ENCODE measurements around the gene RNF148.

RNF148 gene

GRCh38 chr7:122702872-122703510 lies at the start of gene RNF148:
RNF148 (minus strand) TSS chr7:122702922; CDS start chr7:122702750, 172 bp downstream.
- no peak within 1 kb of the TSS for H3K4me2 ChIP-seq (ENCODE audit: low read depth, low read length)
- no peaks in the 10 kb centered on the region for H4K20me1 ChIP-seq (ENCODE audit: insufficient read depth, low read length)
- no peak within 1 kb of the TSS for H3K27ac ChIP-seq (ENCODE audit: low read length)
- H3K79me2 ChIP-seq (ENCODE audit: low read length): peaks cover 23% of the 10 kb centered on the region
- H3F3A ChIP-seq (ENCODE audit: insufficient read depth, low read length): no peaks in the 10 kb centered on the region
- H3K9ac ChIP-seq (ENCODE audit: low read length): no peak within 1 kb of the TSS
- H3K9me3 ChIP-seq (replicated peaks; ENCODE audit: insufficient read depth, low read length): no peaks in the 10 kb centered on the region
- TF ChIP-seq EZH2phosphoT487 (IDR thresholded peaks at IDR 0.05; ENCODE audit: low read length): no peak
- TF ChIP-seq EZH2 (optimal IDR thresholded peaks at IDR 0.05; ENCODE audit: low read depth, low read length): no peak
- TF ChIP-seq CTCF (IDR thresholded peaks at IDR 0.05; ENCODE audit: low read length): no peak
- H3K9me2 ChIP-seq (replicated peaks; ENCODE audit: insufficient read depth, low read length): no peaks in the 10 kb centered on the region
- no peaks in the 10 kb centered on the region for H3K36me3 ChIP-seq (replicated peaks; ENCODE audit: insufficient read depth, low read length)
- no peak within 1 kb of the TSS for H3K4me3 ChIP-seq (ENCODE audit: low read length)
- DNase-seq: no peak
- H3K4me1 ChIP-seq (ENCODE audit: low read length): no peaks in the 10 kb centered on the region
- no peak within 1 kb of the TSS for H2AFZ ChIP-seq (ENCODE audit: low read length)
- no peaks in the 10 kb centered on the region for H3K27me3 ChIP-seq (replicated peaks; ENCODE audit: insufficient read depth, low read length)

- H3K9ac ChIP-seq (ENCODE audit: low read length): no peak overlapping the region
- no peak overlapping the region for H3K27ac ChIP-seq (ENCODE audit: low read length)
- no peaks in the 10 kb centered on the region for H3K9me2 ChIP-seq (replicated peaks; ENCODE audit: insufficient read depth, low read length)
- no peak overlapping the region for H2AFZ ChIP-seq (ENCODE audit: low read length)
- no peak for DNase-seq
- H3K36me3 ChIP-seq (replicated peaks; ENCODE audit: insufficient read depth, low read length): no peaks in the 10 kb centered on the region
- H3K9me3 ChIP-seq (replicated peaks; ENCODE audit: insufficient read depth, low read length): no peaks in the 10 kb centered on the region
- no peak overlapping the region for H3K4me2 ChIP-seq (ENCODE audit: low read depth, low read length)
- H3K27me3 ChIP-seq (replicated peaks; ENCODE audit: insufficient read depth, low read length): no peaks in the 10 kb centered on the region
- TF ChIP-seq CTCF (IDR thresholded peaks at IDR 0.05; ENCODE audit: low read length) (no peak), EZH2 (optimal IDR thresholded peaks at IDR 0.05; ENCODE audit: low read depth, low read length) (no peak)
- H4K20me1 ChIP-seq (ENCODE audit: insufficient read depth, low read length): no peaks in the 10 kb centered on the region
- no peaks in the 10 kb centered on the region for H3F3A ChIP-seq (ENCODE audit: insufficient read depth, low read length)
- H3K4me1 ChIP-seq (ENCODE audit: low read length): no peaks in the 10 kb centered on the region
- H3K79me2 ChIP-seq (ENCODE audit: low read length): peaks cover 6% of the 10 kb centered on the region; the same call in 1 of the 2 replicates
- no peak overlapping the region for H3K4me3 ChIP-seq (ENCODE audit: low read length)
Measured at GRCh38 chr7:122750389-122750788, 47.7 kb upstream of the RNF148 start.

- no peaks in the 10 kb centered on the region for H4K20me1 ChIP-seq (ENCODE audit: insufficient read depth, low read length)
- no peaks in the 10 kb centered on the region for H3F3A ChIP-seq (ENCODE audit: insufficient read depth, low read length)
- no peaks in the 10 kb centered on the region for H3K9me3 ChIP-seq (replicated peaks; ENCODE audit: insufficient read depth, low read length)
- no peaks in the 10 kb centered on the region for H3K36me3 ChIP-seq (replicated peaks; ENCODE audit: insufficient read depth, low read length)
- H3K27me3 ChIP-seq (replicated peaks; ENCODE audit: insufficient read depth, low read length): no peaks in the 10 kb centered on the region
- H3K27ac ChIP-seq (ENCODE audit: low read length): no peak overlapping the region
- TF ChIP-seq CTCF (IDR thresholded peaks at IDR 0.05; ENCODE audit: low read length) (no peak), EZH2 (optimal IDR thresholded peaks at IDR 0.05; ENCODE audit: low read depth, low read length) (no peak), EZH2phosphoT487 (IDR thresholded peaks at IDR 0.05; ENCODE audit: low read length) (no peak)
- DNase-seq: no peak
- H3K9ac ChIP-seq (ENCODE audit: low read length): no peak overlapping the region
- H3K4me1 ChIP-seq (ENCODE audit: low read length): peaks cover 9% of the 10 kb centered on the region
- H2AFZ ChIP-seq (ENCODE audit: low read length): no peak overlapping the region
- H3K4me2 ChIP-seq (ENCODE audit: low read depth, low read length): no peak overlapping the region
- peaks cover 8% of the 10 kb centered on the region; the same call in 1 of the 2 replicates for H3K79me2 ChIP-seq (ENCODE audit: low read length)
- H3K4me3 ChIP-seq (ENCODE audit: low read length): no peak overlapping the region
- H3K9me2 ChIP-seq (replicated peaks; ENCODE audit: insufficient read depth, low read length): no peaks in the 10 kb centered on the region
Measured at GRCh38 chr7:122748195-122748594, 45.5 kb upstream of the RNF148 start.
